H9 (cell line): Measurements from ENCODE around the gene CERS3. TPM values are rescaled to one million over a fixed set of nuclear protein-coding genes. Genes with fewer than 3 reads are reported as not detected.

Experiments
- DNase-seq: peaks from one replicate; pipeline ENCODE4 v3.0.0-alpha.2; 2017
- H2AFZ ChIP-seq: one replicate; pipeline ENCODE4 v1.6.1; 2013; ENCODE audit warnings: mild to moderate bottlenecking, low read length, control low read depth, moderate library complexity
- H2AK5ac ChIP-seq: 2 replicates; pipeline ENCODE4 v1.6.1; 2013; ENCODE audit warnings: low read length, control low read depth, mixed read lengths; ENCODE audit not compliant: insufficient read length
- H2BK120ac ChIP-seq: one replicate; pipeline ENCODE4 v1.6.1; 2013; ENCODE audit warnings: low read depth, mild to moderate bottlenecking, low read length, control low read depth, inconsistent platforms; ENCODE audit not compliant: poor library complexity, severe bottlenecking
- H2BK12ac ChIP-seq: 2 replicates; pipeline ENCODE4 v1.6.1; 2013; ENCODE audit warnings: low read length, control low read depth, mixed read lengths, low read depth; ENCODE audit not compliant: insufficient read length
- H2BK15ac ChIP-seq: 2 replicates; pipeline ENCODE4 v1.6.1; 2013; ENCODE audit warnings: low read depth, low read length, control low read depth
- H2BK20ac ChIP-seq: one replicate; pipeline ENCODE4 v1.6.1; 2013; ENCODE audit warnings: low read depth, mild to moderate bottlenecking, low read length, control low read depth, inconsistent platforms; ENCODE audit not compliant: poor library complexity, severe bottlenecking
- H2BK5ac ChIP-seq: 2 replicates; pipeline ENCODE4 v1.6.1; 2013; ENCODE audit warnings: low read length, control low read depth, mixed read lengths; ENCODE audit not compliant: insufficient read length
- H3K14ac ChIP-seq: 2 replicates; pipeline ENCODE4 v1.6.1; 2013; ENCODE audit warnings: low read length, control low read depth; ENCODE audit not compliant: insufficient read depth
- H3K18ac ChIP-seq: 2 replicates; pipeline ENCODE4 v1.6.1; 2013; ENCODE audit warnings: low read depth, mild to moderate bottlenecking, mixed read lengths, low read length, control low read depth; ENCODE audit not compliant: insufficient read length
- H3K23ac ChIP-seq: 2 replicates; pipeline ENCODE4 v1.6.1; 2013; ENCODE audit warnings: low read length, control low read depth, mixed read lengths, low read depth; ENCODE audit not compliant: insufficient read length
- H3K23me2 ChIP-seq: 2 replicates; pipeline ENCODE4 v1.6.1; 2013; ENCODE audit warnings: low read depth, mild to moderate bottlenecking, mixed read lengths, low read length, control low read depth; ENCODE audit not compliant: insufficient read length, poor library complexity, severe bottlenecking
- H3K27ac ChIP-seq: 2 replicates; pipeline ENCODE4 v1.5.1; 2013; ENCODE audit warnings: low read length, control low read depth, mixed read lengths, low read depth; ENCODE audit not compliant: insufficient read length
- H3K27me3 ChIP-seq: 2 replicates; pipeline ENCODE4 v1.6.1; 2013; ENCODE audit warnings: low read length, control low read depth, inconsistent platforms; ENCODE audit not compliant: insufficient read depth
- H3K4ac ChIP-seq: 2 replicates; pipeline ENCODE4 v1.6.1; 2013; ENCODE audit warnings: low read depth, mild to moderate bottlenecking, control low read depth, inconsistent platforms, low read length, moderate library complexity
- H3K4me1 ChIP-seq: 2 replicates; pipeline ENCODE4 v1.6.1; 2013; ENCODE audit warnings: low read length, control low read depth, inconsistent platforms; ENCODE audit not compliant: insufficient read depth
- H3K4me2 ChIP-seq: 2 replicates; pipeline ENCODE4 v1.6.1; 2013; ENCODE audit warnings: low read length, control low read depth, mixed read lengths; ENCODE audit not compliant: insufficient read length, insufficient read depth
- H3K56ac ChIP-seq: 2 replicates; pipeline ENCODE4 v1.6.1; 2013; ENCODE audit warnings: low read depth, mild to moderate bottlenecking, mixed read lengths, low read length, control low read depth; ENCODE audit not compliant: insufficient read length
- H3K79me1 ChIP-seq: 2 replicates; pipeline ENCODE4 v1.6.1; 2013; ENCODE audit warnings: low read depth, mild to moderate bottlenecking, moderate library complexity, low read length, control low read depth, inconsistent platforms; ENCODE audit not compliant: insufficient read depth, poor library complexity, severe bottlenecking
- H3K79me2 ChIP-seq: 2 replicates; pipeline ENCODE4 v1.6.1; 2013; ENCODE audit warnings: low read length, control low read depth, inconsistent platforms; ENCODE audit not compliant: insufficient read depth
- H3K9ac ChIP-seq: 2 replicates; pipeline ENCODE4 v1.6.1; 2013; ENCODE audit warnings: low read length, control low read depth, mixed read lengths; ENCODE audit not compliant: insufficient read length; ENCODE audit errors: extremely low read depth
- H3K9me3 ChIP-seq: one replicate; pipeline ENCODE4 v1.6.1; 2013; ENCODE audit warnings: low read depth, low read length, inconsistent platforms; ENCODE audit not compliant: control insufficient read depth
- H3T11ph ChIP-seq: one replicate; pipeline ENCODE4 v1.6.1; 2013; ENCODE audit warnings: mild to moderate bottlenecking, low read length, control low read depth, inconsistent platforms
- H4K20me1 ChIP-seq: one replicate; pipeline ENCODE4 v1.6.1; 2013; ENCODE audit not compliant: control insufficient read depth, insufficient read length, insufficient read depth
- H4K5ac ChIP-seq: 2 replicates; pipeline ENCODE4 v1.6.1; 2013; ENCODE audit warnings: low read depth, mild to moderate bottlenecking, mixed read lengths, low read length, control low read depth; ENCODE audit not compliant: insufficient read length
- H4K8ac ChIP-seq: replicated peaks from 2 replicates; pipeline ENCODE4 v1.6.1; 2013; ENCODE audit warnings: low read length, control low read depth, mixed read lengths, low read depth; ENCODE audit not compliant: insufficient read length
- H4K91ac ChIP-seq: 2 replicates; pipeline ENCODE4 v1.6.1; 2013; ENCODE audit warnings: low read depth, mild to moderate bottlenecking, moderate library complexity, mixed read lengths, low read length, control low read depth; ENCODE audit not compliant: insufficient read length
- H3K27ac Mint-ChIP-seq, 3 experiments: 2 replicates in 2 of 3; 3 replicates in 1 of 3; pipeline ENCODE4 v1.8.0; 2020 to 2021; ENCODE audit warnings: mixed read lengths in 3 of 3, mild to moderate bottlenecking in 1 of 3, moderate library complexity in 1 of 3
- H3K27me3 Mint-ChIP-seq: 2 replicates; pipeline ENCODE4 v1.8.0; 2021; ENCODE audit warnings: low read depth, mild to moderate bottlenecking, moderate library complexity, mixed read lengths
- H3K36me3 Mint-ChIP-seq, 3 experiments: 2 replicates in 2 of 3; 3 replicates in 1 of 3; pipeline ENCODE4 v1.8.0; 2020 to 2021; ENCODE audit warnings: low read depth in 3 of 3, mixed read lengths in 3 of 3; ENCODE audit not compliant: insufficient read depth in 1 of 3
- H3K4me1 Mint-ChIP-seq, 2 experiments: 2 replicates each; pipeline ENCODE4 v1.8.0; 2020; ENCODE audit warnings: mixed read lengths in 2 of 2
- H3K4me3 Mint-ChIP-seq, 2 experiments: 2 replicates in 1 of 2; 3 replicates in 1 of 2; pipeline ENCODE4 v1.8.0; 2020 to 2021; ENCODE audit warnings: mild to moderate bottlenecking in 2 of 2, mixed read lengths in 2 of 2, moderate library complexity in 1 of 2
- H3K9me3 Mint-ChIP-seq, 2 experiments: 2 replicates in 1 of 2; 3 replicates in 1 of 2; pipeline ENCODE4 v1.8.0; 2020; ENCODE audit warnings: mild to moderate bottlenecking in 2 of 2, mixed read lengths in 2 of 2, moderate library complexity in 1 of 2
- WGBS: extraction: QIAGEN DNeasy Blood & Tissue Kit; methylation state at CpG from one replicate; pipeline ENCODE4 v1.1.7; 2013; ENCODE audit warnings: missing lambda C conversion rate, low lambda C conversion rate, mixed read lengths; ENCODE audit not compliant: insufficient read length; ENCODE audit errors: extremely low coverage; 5-methylcytosine and 5-hydroxymethylcytosine counted together
- total RNA-seq: library from RNA; stranded (reverse); gene quantifications from 2 replicates; pipeline ENCODE4 v1.2.1, GENCODE V29; 2021
- TF ChIP-seq, protein P1 (sequence below): fragments of 200-600 bp; sonication (generic); conservative IDR thresholded peaks from 3 replicates; pipeline ENCODE4 v1.8.0; 2021; ENCODE audit warnings: antibody characterized with exemption, mild to moderate bottlenecking

CERS3 gene
- total RNA-seq, 1 experiment from 2014 or later: 1.4 TPM

GRCh38 chr15:100405179-100405578 is 123.6 kb downstream of the CERS3 start:
- H3K4ac ChIP-seq: no peak overlapping the region
- no peak overlapping the region for H3K27ac Mint-ChIP-seq
- no peak overlapping the region for H3K9ac ChIP-seq
- no peak overlapping the region for H2BK5ac ChIP-seq
- no peak overlapping the region for H3K4me2 ChIP-seq
- H2BK20ac ChIP-seq: no peak overlapping the region
- H3K4me3 Mint-ChIP-seq: no peak overlapping the region
- peaks cover 18 to 35% of the 10 kb centered on the region in 2 experiments for H3K9me3 Mint-ChIP-seq
- H2BK120ac ChIP-seq: no peak overlapping the region
- no peak overlapping the region for H2BK15ac ChIP-seq
- H2AFZ ChIP-seq: no peak overlapping the region
- no peaks in the 10 kb centered on the region for H3K79me1 ChIP-seq
- H3K18ac ChIP-seq: no peak overlapping the region
- H4K20me1 ChIP-seq: no peaks in the 10 kb centered on the region
- no peak overlapping the region for H4K5ac ChIP-seq
- H3K4me1 Mint-ChIP-seq: 0 out of 4 replicates have a peak, but pooled peaks cover 0 to 2% of the 10 kb centered on the region in 2 experiments
- H3K79me2 ChIP-seq: no peaks in the 10 kb centered on the region
- no CpG with 5 or more reads among the region's 1 CpG for WGBS
- peaks cover 3 to 10% (median 6%) of the 10 kb centered on the region in 3 experiments; a peak in 4 of 7 replicates for H3K36me3 Mint-ChIP-seq
- DNase-seq: no peak
- no peaks in the 10 kb centered on the region for H3K27me3 Mint-ChIP-seq
- no peak overlapping the region for H2AK5ac ChIP-seq
- H3K56ac ChIP-seq: no peak overlapping the region
- H3T11ph ChIP-seq: no peak overlapping the region
- no peak overlapping the region for H4K91ac ChIP-seq
- H4K8ac ChIP-seq: no peak overlapping the region
- no peak overlapping the region for H3K23ac ChIP-seq
- no peaks in the 10 kb centered on the region for H3K27me3 ChIP-seq
- TF ChIP-seq, protein P1, sequence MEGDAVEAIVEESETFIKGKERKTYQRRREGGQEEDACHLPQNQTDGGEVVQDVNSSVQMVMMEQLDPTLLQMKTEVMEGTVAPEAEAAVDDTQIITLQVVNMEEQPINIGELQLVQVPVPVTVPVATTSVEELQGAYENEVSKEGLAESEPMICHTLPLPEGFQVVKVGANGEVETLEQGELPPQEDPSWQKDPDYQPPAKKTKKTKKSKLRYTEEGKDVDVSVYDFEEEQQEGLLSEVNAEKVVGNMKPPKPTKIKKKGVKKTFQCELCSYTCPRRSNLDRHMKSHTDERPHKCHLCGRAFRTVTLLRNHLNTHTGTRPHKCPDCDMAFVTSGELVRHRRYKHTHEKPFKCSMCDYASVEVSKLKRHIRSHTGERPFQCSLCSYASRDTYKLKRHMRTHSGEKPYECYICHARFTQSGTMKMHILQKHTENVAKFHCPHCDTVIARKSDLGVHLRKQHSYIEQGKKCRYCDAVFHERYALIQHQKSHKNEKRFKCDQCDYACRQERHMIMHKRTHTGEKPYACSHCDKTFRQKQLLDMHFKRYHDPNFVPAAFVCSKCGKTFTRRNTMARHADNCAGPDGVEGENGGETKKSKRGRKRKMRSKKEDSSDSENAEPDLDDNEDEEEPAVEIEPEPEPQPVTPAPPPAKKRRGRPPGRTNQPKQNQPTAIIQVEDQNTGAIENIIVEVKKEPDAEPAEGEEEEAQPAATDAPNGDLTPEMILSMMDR: no peak
- no peaks in the 10 kb centered on the region for H3K4me1 ChIP-seq
- H3K27ac ChIP-seq: no peak overlapping the region
- H2BK12ac ChIP-seq: no peak overlapping the region
- H3K9me3 ChIP-seq: peaks cover 6% of the 10 kb centered on the region
- H3K23me2 ChIP-seq: no peaks in the 10 kb centered on the region
- no peak overlapping the region for H3K14ac ChIP-seq
